Fibroblast of skin of right biceps (primary cell): ENCODE data around the gene C16orf95.
"Not testable (repeated sequence)": the region's sequence is repeated elsewhere in the genome, so short reads cannot be mapped to it uniquely, and the experiment has no call there.

Source experiments
- DNase-seq: peaks from one replicate; pipeline ENCODE4 v3.0.0-alpha.2; 2013

Gene C16orf95

GRCh38 chr16:87346517-87347060, 29.4 kb upstream of the C16orf95 start:
- no peak for DNase-seq

- DNase-seq, result no peak
These were observed 28.7 kb upstream of the C16orf95 start for GRCh38 chr16:87345726-87346424.

- DNase-seq, result peak; percentile 7
These were observed 27.9 kb upstream of the C16orf95 start for GRCh38 chr16:87344931-87345631.

- DNase-seq, result no peak
These were observed 27.2 kb upstream of the C16orf95 start for GRCh38 chr16:87344165-87344930.

GRCh38 chr16:87343753-87344050, 26.5 kb upstream of the C16orf95 start:
- DNase-seq, result no peak

GRCh38 chr16:87342978-87343752, 26.0 kb upstream of the C16orf95 start:
- no peak for DNase-seq

GRCh38 chr16:87342504-87342903, 25.3 kb upstream of the C16orf95 start:
- DNase-seq, result no peak

- DNase-seq, result no peak
These were observed 23.0 kb upstream of the C16orf95 start for GRCh38 chr16:87340198-87340597.

- not testable (repeated sequence) for DNase-seq
These were observed 22.5 kb upstream of the C16orf95 start for GRCh38 chr16:87339724-87340105.

GRCh38 chr16:87339086-87339723, 22.0 kb upstream of the C16orf95 start:
- DNase-seq, result no peak

- DNase-seq, result no peak
These were observed 21.1 kb upstream of the C16orf95 start for GRCh38 chr16:87338155-87338765.

GRCh38 chr16:87337262-87337771, 20.1 kb upstream of the C16orf95 start:
- no peak for DNase-seq

GRCh38 chr16:87336434-87337240, 19.4 kb upstream of the C16orf95 start:
- DNase-seq, result no peak

GRCh38 chr16:87335625-87336433, 18.6 kb upstream of the C16orf95 start:
- no peak for DNase-seq

- no peak for DNase-seq
These were observed 17.7 kb upstream of the C16orf95 start for GRCh38 chr16:87334651-87335624.

- DNase-seq, result no peak
These were observed 16.6 kb upstream of the C16orf95 start for GRCh38 chr16:87333581-87334331.

GRCh38 chr16:87333101-87333500, 15.9 kb upstream of the C16orf95 start:
- no peak for DNase-seq

GRCh38 chr16:87332150-87332549, 15.0 kb upstream of the C16orf95 start:
- no peak for DNase-seq
